Sigmoid colon (tissue), 7 donors: ENCODE data around the gene FRAT2. TPM values are rescaled to one million over a fixed set of nuclear protein-coding genes. Genes with fewer than 3 reads are reported as not detected.

Source experiments
- DNase-seq: peaks from one replicate; pipeline ENCODE4 v3.0.0-alpha.2; 2019
- H3K27ac ChIP-seq, 4 donors: fragments of 200-600 bp; sonication (generic); one replicate each; pipeline ENCODE4 v1.5.1; 2016 to 2019; ENCODE audit warnings: mild to moderate bottlenecking in 1 of 4
- H3K27me3 ChIP-seq, 3 donors: fragments of 200-600 bp; sonication (generic); one replicate each; pipeline ENCODE4 v1.5.1; 2019; ENCODE audit warnings: mild to moderate bottlenecking in 1 of 3
- H3K36me3 ChIP-seq, 4 donors: fragments of 200-600 bp; sonication (generic); one replicate each; pipeline ENCODE4 v1.5.1; 2016 to 2019
- H3K4me1 ChIP-seq, 4 donors: fragments of 200-600 bp; sonication (generic); one replicate each; pipeline ENCODE4 v1.5.1; 2017 to 2019
- H3K4me3 ChIP-seq, 4 donors: fragments of 200-600 bp; sonication (generic); one replicate each; pipeline ENCODE4 v1.5.1; 2017 to 2019; ENCODE audit warnings: mild to moderate bottlenecking in 2 of 4, moderate library complexity in 1 of 4
- H3K9me3 ChIP-seq, 4 donors: fragments of 200-600 bp in 3 of 4; sonication (generic) in 3 of 4; one replicate each; pipeline versions ENCODE4 v1.5.1 to v1.6.1; 2013 to 2019
- CTCF ChIP-seq, 4 experiments: fragments of 450-650 bp in 3 of 4; fragments of 200-600 bp in 1 of 4; IDR thresholded peaks; one replicate each; pipeline ENCODE4 v1.5.1; 2016 to 2019; ENCODE audit warnings: antibody characterized with exemption in 4 of 4, mild to moderate bottlenecking in 3 of 4, moderate library complexity in 2 of 4
- EP300 ChIP-seq, 4 donors: sonication (generic); formaldehyde crosslinking; IDR thresholded peaks; one replicate each; pipeline ENCODE4 v1.6.1; 2017; ENCODE audit warnings: antibody characterized with exemption in 4 of 4
- POLR2A ChIP-seq, 2 donors: fragments of 450-650 bp; IDR thresholded peaks; one replicate each; pipeline ENCODE4 v1.6.1; 2016; ENCODE audit warnings: antibody characterized with exemption in 2 of 2, mild to moderate bottlenecking in 2 of 2, moderate library complexity in 2 of 2
- POLR2AphosphoS5 ChIP-seq, 4 donors: sonication (generic); formaldehyde crosslinking; IDR thresholded peaks; one replicate each; pipeline ENCODE4 v1.6.1; 2017; ENCODE audit warnings: antibody characterized with exemption in 4 of 4
- WGBS, 2 donors: extraction: QIAGEN DNeasy Blood & Tissue Kit; methylation state at CpG; one replicate each; pipeline ENCODE4 v1.1.7; 2013; 5-methylcytosine and 5-hydroxymethylcytosine counted together
- intact Hi-C: fragments of 100-400 bp; cut with DNase I; formaldehyde crosslinking; loops from one replicate; pipeline ENCODE4 v1.15.1; 2023
- polyA plus RNA-seq, 3 donors: library from polyadenylated mRNA; stranded (reverse); fragments of 200-250 nt; gene quantifications; one replicate each; pipeline ENCODE4 v1.2.3, GENCODE V29; 2013
- total RNA-seq, 4 donors: library from RNA; depleted of rRNA; stranded (reverse); fragments of >200 nt; gene quantifications; one replicate each; pipeline ENCODE4 v1.1.0, GENCODE V29; 2016
- donor health status: healthy with polysubstance abuse.
- donor health status: Bipolar disorder and iron deficiency.
- donor health status: healthy.

The FRAT2 gene
- total and polyA plus RNA-seq, 7 donors, result 11.9 to 31.0 (median 18.9) TPM

GRCh38 chr10:97312897-97313296, 21.6 kb downstream of the FRAT2 start:
- DNase-seq, result no peak
- H3K4me3 ChIP-seq, result no peak overlapping the region
- no peaks in the 10 kb centered on the region for H3K36me3 ChIP-seq
- intact Hi-C loops, result no loop called here
- H3K9me3 ChIP-seq, result no peaks in the 10 kb centered on the region
- no peaks in the 10 kb centered on the region for H3K27me3 ChIP-seq
- no peak overlapping the region for H3K27ac ChIP-seq
- peaks cover 0 to 2% (median 0%) of the 10 kb centered on the region in 4 donors for H3K4me1 ChIP-seq
- WGBS, 2 donors, result 85 to 90% methylated on average over 6 of the region's 6 CpGs
- TF ChIP-seq CTCF (IDR thresholded peaks at IDR 0.05), result no peak
- TF ChIP-seq POLR2AphosphoS5 (IDR thresholded peaks at IDR 0.05), result no peak
- TF ChIP-seq EP300 (IDR thresholded peaks at IDR 0.05), result no peak
- TF ChIP-seq POLR2A (IDR thresholded peaks at IDR 0.05), result no peak

- 94 to 96% methylated on average over 4 of the region's 4 CpGs for WGBS, 2 donors
- H3K9me3 ChIP-seq, result no peaks in the 10 kb centered on the region
- intact Hi-C loops, result no loop called here
Measured at GRCh38 chr10:97311111-97311626, 23.4 kb downstream of the FRAT2 start.

DNA sequence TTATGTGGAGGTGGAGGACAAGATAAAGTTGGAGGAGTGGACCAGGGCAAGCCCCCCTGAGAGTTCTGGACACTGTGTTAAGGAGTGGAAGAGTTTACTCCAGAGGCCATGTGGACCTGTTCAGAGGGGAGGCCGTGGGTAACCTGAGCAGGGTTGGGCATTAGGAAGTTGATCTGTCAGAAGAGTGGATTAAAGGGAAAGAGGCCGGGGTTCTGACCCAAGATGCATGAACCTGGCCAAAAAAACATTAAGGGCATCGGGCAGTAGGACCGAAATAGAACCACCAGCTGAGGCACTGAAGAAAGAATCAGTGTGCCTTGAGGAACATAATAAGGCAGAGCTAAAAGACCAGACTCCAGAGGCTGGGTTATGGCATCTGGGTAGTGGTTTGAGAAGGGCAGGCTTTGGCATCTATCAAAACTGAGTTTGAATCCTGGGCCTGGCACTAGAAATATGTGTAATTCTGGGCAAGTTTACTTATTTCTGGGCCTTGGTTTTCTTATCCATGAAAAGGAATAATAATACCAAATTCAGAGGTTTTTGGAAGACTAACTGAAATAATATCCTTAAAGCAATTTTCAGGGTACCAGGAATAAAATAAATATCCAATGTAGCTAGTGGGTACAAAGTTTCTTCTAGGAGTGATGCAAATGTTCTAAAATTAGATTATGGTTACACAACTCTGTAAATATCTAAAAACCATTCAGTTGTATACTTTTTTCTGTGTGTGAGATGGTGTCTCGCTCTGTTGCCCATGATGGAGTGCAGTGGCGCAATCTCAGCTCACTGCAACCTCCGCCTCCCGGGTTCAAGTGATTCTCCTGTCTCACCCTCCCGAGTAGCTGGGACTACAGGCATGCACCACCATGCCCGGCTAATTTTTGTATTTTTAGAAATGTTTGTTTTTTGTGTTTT, 26.4 kb downstream of the FRAT2 start:
- H3K4me1 ChIP-seq, result no peaks in the 10 kb centered on the region
- H3K27ac ChIP-seq, result no peak overlapping the region
- H3K9me3 ChIP-seq, result no peaks in the 10 kb centered on the region
- H3K27me3 ChIP-seq, result no peaks in the 10 kb centered on the region
- no peak for DNase-seq
- intact Hi-C loops, result no loop called here
- no peak for TF ChIP-seq EP300 (IDR thresholded peaks at IDR 0.05)
- no peak for TF ChIP-seq POLR2A (IDR thresholded peaks at IDR 0.05)
- H3K36me3 ChIP-seq, result no peaks in the 10 kb centered on the region
- no peak overlapping the region for H3K4me3 ChIP-seq
- 83 to 85% methylated on average over 10 of the region's 10 CpGs for WGBS, 2 donors

More at GRCh38 chr10:97311111-97311626, 23.4 kb downstream of the FRAT2 start:
- H3K4me1 ChIP-seq, result no peaks in the 10 kb centered on the region
- H3K27me3 ChIP-seq, result no peaks in the 10 kb centered on the region
- no peak overlapping the region for H3K4me3 ChIP-seq
- no peak for TF ChIP-seq EP300 (IDR thresholded peaks at IDR 0.05)
- no peak for TF ChIP-seq POLR2AphosphoS5 (IDR thresholded peaks at IDR 0.05)
- TF ChIP-seq CTCF (IDR thresholded peaks at IDR 0.05), result no peak
- no peak for TF ChIP-seq POLR2A (IDR thresholded peaks at IDR 0.05)
- no peak overlapping the region for H3K27ac ChIP-seq
- no peaks in the 10 kb centered on the region for H3K36me3 ChIP-seq
- no peak for DNase-seq

- Histone ChIP-seq H3K36me3 (no peaks in the 10 kb centered on the region), H3K9me3 (no peaks in the 10 kb centered on the region), H3K4me1 (no peaks in the 10 kb centered on the region), H3K4me3 (no peak overlapping the region), H3K27ac (no peak overlapping the region), H3K27me3 (no peaks in the 10 kb centered on the region)
- no peak for DNase-seq
- TF ChIP-seq EP300 (IDR thresholded peaks at IDR 0.05), result no peak
- TF ChIP-seq POLR2A (IDR thresholded peaks at IDR 0.05), result no peak
- 56 to 94% methylated on average over 1 of the region's 1 CpG for WGBS, 2 donors
- intact Hi-C loops, result no loop called here
Measured at GRCh38 chr10:97307441-97307840, 27.1 kb downstream of the FRAT2 start.

GRCh38 chr10:97302088-97302791, 32.3 kb downstream of the FRAT2 start:
- intact Hi-C loops, result no loop called here
- Histone ChIP-seq H3K27me3 (no peaks in the 10 kb centered on the region), H3K9me3 (no peaks in the 10 kb centered on the region), H3K4me3 (no peak overlapping the region), H3K27ac (no peak overlapping the region), H3K36me3 (no peaks in the 10 kb centered on the region), H3K4me1 (no peaks in the 10 kb centered on the region)
- no peak for DNase-seq
- TF ChIP-seq POLR2A (IDR thresholded peaks at IDR 0.05) (no peak), CTCF (IDR thresholded peaks at IDR 0.05) (no peak), EP300 (IDR thresholded peaks at IDR 0.05) (no peak), POLR2AphosphoS5 (IDR thresholded peaks at IDR 0.05) (no peak)
- 94 to 95% methylated on average over 11 of the region's 11 CpGs for WGBS, 2 donors
